Testis (tissue), 2 donors: ENCODE measurements around the gene CDH11.

Experiments used
- CTCF ChIP-seq, 3 experiments: fragments of 450-650 bp in 2 of 3; fragments of 200-600 bp in 1 of 3; sonication (generic) in 1 of 3; IDR thresholded peaks; one replicate each; pipeline ENCODE4 v1.5.1; 2016 to 2019; ENCODE audit warnings: antibody characterized with exemption in 3 of 3, mild to moderate bottlenecking in 2 of 3, moderate library complexity in 1 of 3
- POLR2A ChIP-seq: fragments of 450-650 bp; IDR thresholded peaks from one replicate; pipeline ENCODE4 v1.6.1; 2017; ENCODE audit warnings: antibody characterized with exemption, mild to moderate bottlenecking, moderate library complexity

DNA sequence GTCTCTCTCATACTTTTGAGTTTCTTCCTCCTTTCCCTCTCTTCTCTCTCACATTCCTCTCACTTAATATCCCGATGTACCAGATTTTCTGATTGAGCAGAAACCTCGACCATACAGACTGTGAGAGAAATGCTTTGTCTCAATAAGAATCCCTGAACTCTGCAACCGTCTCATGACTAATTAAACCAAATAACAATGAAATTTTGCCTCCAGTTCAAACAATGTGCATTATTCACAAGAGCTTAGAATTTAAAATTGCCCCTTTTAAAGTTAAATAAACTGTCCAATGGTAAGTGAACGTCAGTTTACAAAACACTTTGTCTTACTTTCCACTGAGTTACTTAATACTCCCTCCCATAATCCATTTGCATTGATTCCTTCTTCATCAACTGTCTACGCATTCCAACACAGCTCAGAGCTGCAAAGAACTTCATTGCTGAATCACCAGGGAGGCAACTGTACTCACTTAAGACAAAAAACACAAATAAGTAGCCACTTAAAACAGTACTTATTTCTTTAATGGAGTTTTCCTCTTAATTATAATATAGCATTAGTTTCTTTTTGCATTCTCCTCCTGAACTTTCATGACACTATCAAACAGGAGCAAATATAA lies 4.9 kb downstream of the CDH11 start:
- TF ChIP-seq CTCF (IDR thresholded peaks at IDR 0.05): no peak
- no peak for TF ChIP-seq POLR2A
